Gastroesophageal sphincter (tissue), 3 donors: Measurements from ENCODE around the gene ORAI1.

ENCODE experiments used
- EP300 ChIP-seq: sonication (generic); formaldehyde crosslinking; IDR thresholded peaks from one replicate; pipeline ENCODE4 v1.6.1; 2017; ENCODE audit warnings: antibody characterized with exemption, mild to moderate bottlenecking
- POLR2A ChIP-seq, 2 donors: fragments of 450-650 bp; IDR thresholded peaks; one replicate each; pipeline ENCODE4 v1.6.1; 2017; ENCODE audit warnings: antibody characterized with exemption in 2 of 2, mild to moderate bottlenecking in 2 of 2, moderate library complexity in 1 of 2
- POLR2AphosphoS5 ChIP-seq: sonication (generic); formaldehyde crosslinking; IDR thresholded peaks from one replicate; pipeline ENCODE4 v1.6.1; 2017; ENCODE audit warnings: antibody characterized with exemption
- TF ChIP-seq, protein P1 (sequence below), 4 experiments: fragments of 200-600 bp in 2 of 4; fragments of 450-650 bp in 2 of 4; sonication (generic) in 1 of 4; IDR thresholded peaks; one replicate each; pipeline ENCODE4 v1.5.1; 2017 to 2019; ENCODE audit warnings: antibody characterized with exemption in 4 of 4, mild to moderate bottlenecking in 2 of 4, moderate library complexity in 2 of 4

DNA sequence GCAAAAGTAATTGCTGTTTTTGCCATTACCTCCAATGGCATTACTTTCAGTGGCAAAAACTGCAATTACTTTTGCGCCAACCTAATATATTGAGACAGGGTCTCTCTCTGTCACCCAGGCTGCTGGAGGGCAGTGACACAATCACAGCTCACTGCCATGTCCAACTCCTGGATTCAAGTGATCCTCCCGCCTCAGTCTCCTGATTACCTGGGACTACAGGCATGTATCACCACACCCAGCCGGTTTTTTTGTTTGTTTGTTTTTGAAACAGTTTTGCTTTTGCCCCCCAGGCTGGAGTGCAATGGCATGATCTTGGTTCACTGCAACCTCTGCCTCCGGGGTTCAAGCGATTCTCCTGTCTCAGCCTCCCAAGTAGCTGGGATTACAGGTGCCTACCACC, 29.8 kb upstream of the ORAI1 start:
- TF ChIP-seq, protein P1, sequence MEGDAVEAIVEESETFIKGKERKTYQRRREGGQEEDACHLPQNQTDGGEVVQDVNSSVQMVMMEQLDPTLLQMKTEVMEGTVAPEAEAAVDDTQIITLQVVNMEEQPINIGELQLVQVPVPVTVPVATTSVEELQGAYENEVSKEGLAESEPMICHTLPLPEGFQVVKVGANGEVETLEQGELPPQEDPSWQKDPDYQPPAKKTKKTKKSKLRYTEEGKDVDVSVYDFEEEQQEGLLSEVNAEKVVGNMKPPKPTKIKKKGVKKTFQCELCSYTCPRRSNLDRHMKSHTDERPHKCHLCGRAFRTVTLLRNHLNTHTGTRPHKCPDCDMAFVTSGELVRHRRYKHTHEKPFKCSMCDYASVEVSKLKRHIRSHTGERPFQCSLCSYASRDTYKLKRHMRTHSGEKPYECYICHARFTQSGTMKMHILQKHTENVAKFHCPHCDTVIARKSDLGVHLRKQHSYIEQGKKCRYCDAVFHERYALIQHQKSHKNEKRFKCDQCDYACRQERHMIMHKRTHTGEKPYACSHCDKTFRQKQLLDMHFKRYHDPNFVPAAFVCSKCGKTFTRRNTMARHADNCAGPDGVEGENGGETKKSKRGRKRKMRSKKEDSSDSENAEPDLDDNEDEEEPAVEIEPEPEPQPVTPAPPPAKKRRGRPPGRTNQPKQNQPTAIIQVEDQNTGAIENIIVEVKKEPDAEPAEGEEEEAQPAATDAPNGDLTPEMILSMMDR (IDR thresholded peaks at IDR 0.05) = no peak
- TF ChIP-seq EP300 = no peak
- no peak for TF ChIP-seq POLR2A (IDR thresholded peaks at IDR 0.05)
- no peak for TF ChIP-seq POLR2AphosphoS5
